ENCODE measurements around the gene MYO5B.
"Not testable (repeated sequence)": the region's sequence is repeated elsewhere in the genome, so short reads cannot be mapped to it uniquely, and the experiment has no call there.

The MYO5B gene

DNA sequence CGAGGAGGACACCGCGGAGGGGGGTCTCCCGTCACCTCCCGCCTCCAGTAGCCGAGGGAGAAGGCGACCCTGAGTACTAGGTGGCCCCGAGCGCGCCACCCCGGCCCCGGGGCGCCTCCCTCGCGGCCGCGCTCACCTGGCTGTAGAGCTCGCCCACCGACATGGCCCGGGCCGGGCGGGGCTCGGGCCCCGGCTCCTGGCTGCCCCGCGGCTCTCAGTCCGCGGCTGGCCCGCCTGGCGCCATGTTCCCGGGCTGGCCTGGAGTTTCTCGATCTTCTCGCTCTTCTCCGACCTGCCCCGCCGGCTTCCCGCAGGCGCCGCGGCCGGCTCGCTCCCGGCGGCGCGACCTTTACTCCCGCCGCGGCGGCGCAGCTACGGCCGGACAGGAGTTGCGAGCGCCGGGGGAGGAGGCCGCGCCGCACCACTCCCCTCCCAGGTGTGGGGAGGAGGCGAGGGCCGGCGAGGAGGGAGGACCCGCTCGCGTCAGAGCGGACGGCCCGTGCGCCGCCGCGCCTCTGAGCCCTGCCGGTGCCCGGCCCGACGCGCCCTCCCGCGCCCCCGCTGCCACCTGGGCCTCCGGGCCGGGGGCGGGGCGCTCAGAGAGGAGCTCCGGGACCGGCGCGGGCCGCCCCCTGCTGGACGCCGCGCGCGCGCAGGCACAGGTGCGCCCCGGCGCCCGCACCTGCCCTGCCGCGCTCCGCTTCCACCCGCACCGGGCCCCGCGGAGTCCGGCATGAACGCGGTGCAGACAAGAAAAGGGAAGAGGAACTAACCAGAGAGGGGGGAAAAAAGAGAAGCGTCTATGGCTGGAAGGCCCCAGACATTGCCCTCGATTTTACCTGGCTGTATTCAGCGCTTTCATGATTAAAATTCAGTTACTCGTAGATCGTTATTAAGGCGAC, at the start of gene MYO5B:
TSS of gene MYO5B (minus strand) at position 517 of the 902 bp plus-strand sequence. CDS start at position 163, 354 bp downstream.
- TF ChIP-seq CTCF (IDR thresholded peaks at IDR 0.05) (peak; percentile 94), ZFX (IDR thresholded peaks at IDR 0.05; ENCODE audit: borderline replicate concordance) (no peak)
- peak within 1 kb of the TSS; percentile 69 for H3K27ac ChIP-seq

- not testable (repeated sequence) for H3K27ac ChIP-seq
Observed at GRCh38 chr18:50241768-50242167, 46.8 kb upstream of the MYO5B start.

DNA sequence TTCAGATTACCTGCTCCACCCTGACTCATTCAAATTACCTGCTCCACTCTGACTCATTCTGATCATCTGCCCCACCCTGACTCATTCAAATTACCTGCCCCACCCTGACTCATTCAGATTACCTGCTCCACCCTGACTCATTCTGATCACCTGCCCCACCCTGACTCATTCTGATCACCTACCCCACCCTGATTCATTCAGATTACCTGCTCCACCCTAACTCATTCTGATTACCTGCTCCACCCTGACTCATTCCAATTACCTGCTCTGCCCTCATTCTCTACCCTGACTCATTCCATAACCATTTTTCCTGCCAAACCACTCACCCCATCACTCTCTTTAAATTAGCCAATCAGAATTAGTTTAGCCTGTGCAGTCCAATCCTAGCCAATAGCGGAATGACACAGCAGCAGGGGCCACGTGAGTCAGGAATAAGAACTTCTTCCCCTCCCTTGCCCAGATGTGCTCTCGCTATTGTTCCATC, 45.2 kb upstream of the MYO5B start:
- H3K27ac ChIP-seq, result no peak overlapping the region
- TF ChIP-seq CTCF (IDR thresholded peaks at IDR 0.05), result no peak
- no peak for TF ChIP-seq ZFX (IDR thresholded peaks at IDR 0.05; ENCODE audit: borderline replicate concordance)

DNA sequence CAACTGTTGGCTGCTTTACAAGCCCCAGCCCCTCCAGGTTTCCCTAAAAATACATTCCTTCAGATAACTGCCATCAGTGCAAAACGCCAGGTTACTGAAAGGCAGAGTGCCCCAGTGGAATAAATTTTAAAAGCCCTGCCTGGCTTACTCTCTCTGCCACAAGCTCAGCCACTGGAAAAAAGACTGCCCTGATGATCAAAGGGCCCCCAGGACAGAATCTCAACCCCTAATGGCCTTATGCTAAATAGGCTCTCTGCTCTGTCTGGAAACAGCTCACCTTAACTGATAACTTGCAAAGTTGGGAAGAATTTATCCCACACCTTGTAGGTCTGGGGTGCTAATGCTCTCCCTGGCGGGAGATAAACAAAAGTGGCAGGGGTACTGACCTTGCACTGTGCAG, 37.5 kb upstream of the MYO5B start:
- no peak overlapping the region for H3K27ac ChIP-seq
- TF ChIP-seq ZFX (IDR thresholded peaks at IDR 0.05; ENCODE audit: borderline replicate concordance), result no peak
- no peak for TF ChIP-seq CTCF (IDR thresholded peaks at IDR 0.05)

DNA sequence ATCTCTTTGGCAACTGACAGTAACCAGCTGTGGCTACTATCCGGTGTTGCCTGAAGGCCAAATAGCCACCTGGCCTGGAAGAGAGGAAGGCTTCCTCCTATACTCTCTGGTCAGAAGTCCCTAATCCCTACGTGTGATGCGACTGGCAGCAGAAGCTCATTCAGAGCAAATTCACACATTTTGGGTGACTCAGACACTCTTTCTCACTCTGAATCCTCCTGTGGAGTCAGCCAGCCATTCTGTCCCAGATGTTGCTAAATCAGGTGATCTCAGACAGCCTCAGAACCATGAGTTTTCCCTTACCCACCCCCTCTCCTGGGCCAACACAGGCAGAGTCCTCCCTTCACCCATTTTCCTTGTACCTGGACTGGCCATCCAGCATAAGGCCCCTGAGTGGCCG, 36.7 kb upstream of the MYO5B start:
- H3K27ac ChIP-seq, result no peak overlapping the region

GRCh38 chr18:50220249-50220648, 25.3 kb upstream of the MYO5B start:
- H3K27ac ChIP-seq, result not testable (repeated sequence)

More for the DNA sequence above, 36.7 kb upstream of the MYO5B start:
- TF ChIP-seq CTCF (IDR thresholded peaks at IDR 0.05) (no peak), ZFX (IDR thresholded peaks at IDR 0.05; ENCODE audit: borderline replicate concordance) (no peak)

DNA sequence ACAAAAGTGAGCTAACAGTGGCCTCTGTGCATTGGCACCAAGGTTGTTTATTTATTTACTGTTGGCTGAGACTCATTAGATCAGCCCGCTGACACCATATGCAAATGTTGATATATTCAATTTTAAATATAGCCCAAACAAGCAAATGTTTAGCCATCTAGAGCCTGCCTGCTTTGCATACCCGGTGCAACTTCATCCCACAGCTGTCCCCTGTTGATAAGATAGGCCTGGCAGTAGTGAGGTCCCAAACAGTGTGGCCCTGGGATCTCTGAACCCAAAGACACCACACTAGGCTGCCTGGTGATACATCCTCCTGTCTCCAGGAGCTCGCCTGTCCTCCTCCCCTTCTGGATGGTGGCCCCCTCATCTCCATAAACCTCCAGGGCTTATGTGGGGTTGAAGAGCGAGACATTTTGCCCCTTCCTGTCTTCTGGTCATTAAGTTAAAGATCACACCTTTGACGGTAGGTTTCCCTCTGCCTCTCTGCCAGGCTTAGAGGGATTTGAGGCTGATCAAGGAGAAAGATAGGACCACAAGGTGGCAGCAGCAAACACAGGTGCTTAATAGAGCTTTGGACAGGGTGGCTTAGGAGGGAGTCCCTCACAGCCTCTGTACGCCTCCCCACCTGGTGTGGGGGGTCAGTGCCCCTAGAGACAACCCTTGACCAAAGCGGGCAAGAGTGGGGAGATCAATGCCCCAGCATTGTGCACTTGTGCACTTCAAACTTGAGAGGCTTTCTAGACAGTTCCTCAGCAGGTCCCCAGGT, 23.7 kb upstream of the MYO5B start:
- H3K27ac ChIP-seq, result no peak overlapping the region
- TF ChIP-seq ZFX (IDR thresholded peaks at IDR 0.05; ENCODE audit: borderline replicate concordance) (no peak), CTCF (IDR thresholded peaks at IDR 0.05) (peak; percentile 66)

DNA sequence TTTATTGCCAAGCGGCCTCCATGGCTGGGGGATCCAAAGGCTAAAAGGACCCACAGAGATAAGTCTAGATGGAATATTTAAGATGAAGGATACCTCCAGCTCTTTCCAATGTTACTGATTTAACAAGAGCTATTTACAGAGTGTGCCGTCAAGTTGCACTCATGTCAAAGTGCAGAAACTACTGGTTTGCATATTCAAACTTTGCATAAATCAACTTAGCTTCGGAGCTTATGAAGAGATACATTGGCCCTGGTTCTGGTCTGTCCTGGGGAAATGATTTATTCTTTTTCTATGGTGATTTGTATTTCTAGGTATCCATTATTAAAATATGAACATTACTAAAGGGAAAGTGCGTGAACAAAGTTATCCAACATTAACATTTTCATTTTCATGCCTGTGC, 14.4 kb upstream of the MYO5B start:
- no peak overlapping the region for H3K27ac ChIP-seq
- TF ChIP-seq CTCF (IDR thresholded peaks at IDR 0.05), result no peak
- no peak for TF ChIP-seq ZFX (IDR thresholded peaks at IDR 0.05; ENCODE audit: borderline replicate concordance)

Measured in 22Rv1 (cell line).